Activated naive CD8-positive, alpha-beta T cell treated with anti-CD3 and anti-CD28 coated beads, Interleukin-2, amount 50 U/mL, for 24 hours (primary cell): ENCODE results near the gene MTUS2.

ENCODE experiments used
- ATAC-seq: fragments of 150-1000 bp; cut with Tn5 transposase; one replicate; pipeline ENCODE4 v1.10.0; 2021
- DNase-seq: peaks from one replicate; pipeline ENCODE4 v3.0.0; 2021
- H3K27ac Mint-ChIP-seq: one replicate; pipeline ENCODE4 v1.8.0; 2021; ENCODE audit warnings: mild to moderate bottlenecking, mixed read lengths
- H3K27me3 Mint-ChIP-seq: one replicate; pipeline ENCODE4 v1.8.0; 2021; ENCODE audit warnings: mixed read lengths
- H3K36me3 Mint-ChIP-seq: one replicate; pipeline ENCODE4 v1.8.0; 2021; ENCODE audit warnings: low read depth, mixed read lengths
- H3K4me1 Mint-ChIP-seq: one replicate; pipeline ENCODE4 v1.8.0; 2021; ENCODE audit warnings: mixed read lengths
- H3K4me3 Mint-ChIP-seq: one replicate; pipeline ENCODE4 v1.8.0; 2021; ENCODE audit warnings: mild to moderate bottlenecking, moderate library complexity, mixed read lengths
- H3K9me3 Mint-ChIP-seq: one replicate; pipeline ENCODE4 v1.8.0; 2021; ENCODE audit warnings: mixed read lengths

The MTUS2 gene

GRCh38 chr13:29439601-29440388 lies 619.7 kb downstream of the MTUS2 start:
- peaks cover 5% of the 10 kb centered on the region for H3K27me3 Mint-ChIP-seq
- H3K4me3 Mint-ChIP-seq, result no peak overlapping the region
- ATAC-seq, result no peak
- H3K9me3 Mint-ChIP-seq, result no peaks in the 10 kb centered on the region
- no peaks in the 10 kb centered on the region for H3K4me1 Mint-ChIP-seq
- H3K27ac Mint-ChIP-seq, result no peak overlapping the region
- DNase-seq, result no peak
- H3K36me3 Mint-ChIP-seq, result no peaks in the 10 kb centered on the region

- DNase-seq (no peak), ATAC-seq (no peak)
- H3K36me3 Mint-ChIP-seq, result no peaks in the 10 kb centered on the region
- H3K27me3 Mint-ChIP-seq, result peaks cover 6% of the 10 kb centered on the region
- H3K27ac Mint-ChIP-seq, result no peak overlapping the region
- no peak overlapping the region for H3K4me3 Mint-ChIP-seq
- no peaks in the 10 kb centered on the region for H3K4me1 Mint-ChIP-seq
- no peaks in the 10 kb centered on the region for H3K9me3 Mint-ChIP-seq
Measured at GRCh38 chr13:29441306-29441705, 621.2 kb downstream of the MTUS2 start.

- no peak overlapping the region for H3K27ac Mint-ChIP-seq
- DNase-seq (no peak), ATAC-seq (no peak)
- H3K9me3 Mint-ChIP-seq, result no peaks in the 10 kb centered on the region
- peaks cover 11% of the 10 kb centered on the region for H3K27me3 Mint-ChIP-seq
- no peaks in the 10 kb centered on the region for H3K36me3 Mint-ChIP-seq
- no peak overlapping the region for H3K4me3 Mint-ChIP-seq
- H3K4me1 Mint-ChIP-seq, result no peaks in the 10 kb centered on the region
Measured at GRCh38 chr13:29446016-29446415, 625.9 kb downstream of the MTUS2 start.

GRCh38 chr13:29448174-29448573 lies 628.0 kb downstream of the MTUS2 start:
- H3K36me3 Mint-ChIP-seq, result no peaks in the 10 kb centered on the region
- ATAC-seq (no peak), DNase-seq (no peak)
- H3K27ac Mint-ChIP-seq, result no peak overlapping the region
- no peak overlapping the region for H3K4me3 Mint-ChIP-seq
- H3K27me3 Mint-ChIP-seq, result peaks cover 12% of the 10 kb centered on the region
- H3K4me1 Mint-ChIP-seq, result no peaks in the 10 kb centered on the region
- no peaks in the 10 kb centered on the region for H3K9me3 Mint-ChIP-seq

GRCh38 chr13:29449726-29450125 lies 629.6 kb downstream of the MTUS2 start:
- Mint-ChIP-seq H3K27ac (no peak overlapping the region), H3K4me3 (no peak overlapping the region)
- DNase-seq, result no peak

GRCh38 chr13:29451976-29452375 lies 631.8 kb downstream of the MTUS2 start:
- H3K9me3 Mint-ChIP-seq, result no peaks in the 10 kb centered on the region
- H3K4me1 Mint-ChIP-seq, result no peaks in the 10 kb centered on the region
- ATAC-seq (no peak), DNase-seq (no peak)
- H3K27ac Mint-ChIP-seq, result no peak overlapping the region
- peaks cover 14% of the 10 kb centered on the region for H3K27me3 Mint-ChIP-seq
- no peak overlapping the region for H3K4me3 Mint-ChIP-seq
- H3K36me3 Mint-ChIP-seq, result no peaks in the 10 kb centered on the region

More at GRCh38 chr13:29449726-29450125, 629.6 kb downstream of the MTUS2 start:
- Mint-ChIP-seq H3K4me1 (no peaks in the 10 kb centered on the region), H3K36me3 (no peaks in the 10 kb centered on the region), H3K9me3 (no peaks in the 10 kb centered on the region), H3K27me3 (peaks cover 12% of the 10 kb centered on the region)
- ATAC-seq, result no peak

GRCh38 chr13:29452773-29453616 lies 632.9 kb downstream of the MTUS2 start:
- Mint-ChIP-seq H3K9me3 (no peaks in the 10 kb centered on the region), H3K4me3 (no peak overlapping the region), H3K4me1 (no peaks in the 10 kb centered on the region), H3K27ac (no peak overlapping the region), H3K36me3 (no peaks in the 10 kb centered on the region), H3K27me3 (peaks cover 14% of the 10 kb centered on the region)
- no peak for DNase-seq
- ATAC-seq, result no peak

- H3K27ac Mint-ChIP-seq, result no peak overlapping the region
- no peaks in the 10 kb centered on the region for H3K9me3 Mint-ChIP-seq
- H3K27me3 Mint-ChIP-seq, result peaks cover 16% of the 10 kb centered on the region
- no peak for DNase-seq
- H3K4me3 Mint-ChIP-seq, result no peak overlapping the region
- no peaks in the 10 kb centered on the region for H3K36me3 Mint-ChIP-seq
- no peaks in the 10 kb centered on the region for H3K4me1 Mint-ChIP-seq
- ATAC-seq, result no peak
Measured at GRCh38 chr13:29453617-29454011, 633.5 kb downstream of the MTUS2 start.

GRCh38 chr13:29454931-29455481 lies 634.9 kb downstream of the MTUS2 start:
- peak; percentile 36 for ATAC-seq
- Mint-ChIP-seq H3K4me3 (no peak overlapping the region), H3K27me3 (peaks cover 10% of the 10 kb centered on the region), H3K9me3 (no peaks in the 10 kb centered on the region), H3K4me1 (no peaks in the 10 kb centered on the region), H3K36me3 (no peaks in the 10 kb centered on the region), H3K27ac (no peak overlapping the region)
- no peak for DNase-seq

GRCh38 chr13:29456419-29456818 lies 636.3 kb downstream of the MTUS2 start:
- Mint-ChIP-seq H3K36me3 (no peaks in the 10 kb centered on the region), H3K27me3 (peaks cover 8% of the 10 kb centered on the region), H3K27ac (no peak overlapping the region), H3K9me3 (no peaks in the 10 kb centered on the region), H3K4me3 (no peak overlapping the region), H3K4me1 (no peaks in the 10 kb centered on the region)
- ATAC-seq (no peak), DNase-seq (no peak)

GRCh38 chr13:29457299-29457698 lies 637.2 kb downstream of the MTUS2 start:
- Mint-ChIP-seq H3K27ac (no peak overlapping the region), H3K4me1 (no peaks in the 10 kb centered on the region), H3K27me3 (peaks cover 8% of the 10 kb centered on the region), H3K36me3 (no peaks in the 10 kb centered on the region), H3K9me3 (no peaks in the 10 kb centered on the region), H3K4me3 (no peak overlapping the region)
- ATAC-seq (no peak), DNase-seq (no peak)

- Mint-ChIP-seq H3K27me3 (peaks cover 8% of the 10 kb centered on the region), H3K4me1 (no peaks in the 10 kb centered on the region), H3K4me3 (no peak overlapping the region), H3K9me3 (no peaks in the 10 kb centered on the region), H3K36me3 (no peaks in the 10 kb centered on the region), H3K27ac (no peak overlapping the region)
- no peak for ATAC-seq
- DNase-seq, result no peak
Measured at GRCh38 chr13:29458419-29458818, 638.3 kb downstream of the MTUS2 start.

GRCh38 chr13:29459813-29460355 lies 639.7 kb downstream of the MTUS2 start:
- no peaks in the 10 kb centered on the region for H3K9me3 Mint-ChIP-seq
- ATAC-seq (no peak), DNase-seq (no peak)
- peaks cover 8% of the 10 kb centered on the region for H3K27me3 Mint-ChIP-seq
- no peaks in the 10 kb centered on the region for H3K4me1 Mint-ChIP-seq
- H3K27ac Mint-ChIP-seq, result no peak overlapping the region
- no peak overlapping the region for H3K4me3 Mint-ChIP-seq
- no peaks in the 10 kb centered on the region for H3K36me3 Mint-ChIP-seq

GRCh38 chr13:29464105-29464679 lies 644.1 kb downstream of the MTUS2 start:
- DNase-seq (no peak), ATAC-seq (no peak)
- H3K36me3 Mint-ChIP-seq, result no peaks in the 10 kb centered on the region
- H3K4me3 Mint-ChIP-seq, result no peak overlapping the region
- H3K27me3 Mint-ChIP-seq, result peaks cover 3% of the 10 kb centered on the region
- no peaks in the 10 kb centered on the region for H3K4me1 Mint-ChIP-seq
- H3K9me3 Mint-ChIP-seq, result no peaks in the 10 kb centered on the region
- H3K27ac Mint-ChIP-seq, result no peak overlapping the region
